ENCODE data around the gene ALDOA.

ALDOA gene

DNA sequence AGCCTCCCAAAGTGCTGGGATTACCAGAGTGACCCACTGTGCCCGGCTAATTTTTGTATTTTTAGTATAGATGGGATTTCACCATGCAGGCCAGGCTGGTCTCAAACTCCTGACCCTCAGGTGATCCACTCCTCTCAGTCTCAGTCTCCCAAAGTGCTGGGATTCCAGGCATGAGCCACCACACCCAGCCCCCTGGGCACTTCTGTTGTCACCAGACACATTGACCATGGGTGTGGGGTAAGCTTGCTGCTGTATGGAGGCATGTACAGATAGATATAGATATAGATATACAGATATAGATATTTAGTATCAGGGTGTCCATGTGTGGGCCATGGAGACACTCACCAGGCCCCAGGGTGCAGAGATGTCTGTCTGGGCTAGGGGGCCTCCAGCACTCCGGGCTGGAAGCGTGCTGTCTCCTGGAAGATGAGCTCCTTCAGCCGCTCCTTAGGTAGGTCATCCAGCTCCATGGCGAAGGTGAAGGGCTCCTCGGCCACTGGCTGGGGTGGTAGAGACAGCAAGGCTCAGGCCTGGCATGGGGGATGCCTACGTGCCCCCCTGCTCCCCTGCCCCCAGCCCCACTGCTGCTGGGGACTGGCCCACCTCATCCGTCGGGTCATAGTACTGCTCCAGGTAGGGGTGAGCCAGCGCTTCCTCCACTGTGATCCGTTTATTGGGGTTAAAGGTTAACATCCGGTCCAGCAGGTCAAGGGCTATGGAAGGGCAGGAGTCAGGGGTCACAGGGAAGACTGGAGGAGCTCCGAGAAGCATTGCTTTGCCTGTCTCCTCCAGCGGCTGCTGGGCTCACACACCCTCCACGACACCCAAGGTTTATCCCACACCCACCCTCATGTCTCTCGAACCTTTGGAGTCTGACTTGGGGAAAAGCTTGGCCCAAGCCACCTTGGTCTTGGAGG is 51.0 kb downstream of the ALDOA start:
- no peak for DNase-seq (ENCODE audit: low read depth)

GRCh38 chr16:30117768-30118167 is 52.2 kb downstream of the ALDOA start:
- no peak for DNase-seq (ENCODE audit: low read depth)

DNA sequence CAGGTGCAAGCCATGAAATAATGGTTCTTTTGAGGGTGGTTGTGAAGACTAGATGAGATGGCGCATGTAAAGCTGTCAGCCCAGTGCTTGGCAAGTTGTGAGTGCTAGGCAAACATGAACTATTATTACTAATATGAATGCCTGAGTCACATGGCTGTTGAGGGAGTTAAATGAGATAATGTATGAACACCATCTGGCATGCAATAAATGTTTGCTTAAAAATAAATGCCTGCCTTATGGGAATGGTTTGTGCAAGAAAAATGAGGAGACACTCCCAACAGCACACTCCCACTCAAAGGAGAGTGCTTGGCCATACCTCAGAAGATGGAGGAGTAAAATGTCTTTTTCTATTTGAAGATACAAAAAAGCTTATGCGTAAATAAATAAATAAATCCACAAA is 53.9 kb downstream of the ALDOA start:
- DNase-seq (ENCODE audit: low read depth): no peak

Data from activated T-cell treated with anti-CD3 and anti-CD28 coated beads for 24 hours (primary cell).